ENCODE data around the gene CYP4F2.
"Not testable (repeated sequence)": the region's sequence is repeated elsewhere in the genome, so short reads cannot be mapped to it uniquely, and the experiment has no call there.

CYP4F2 gene

GRCh38 chr19:15900032-15900431 is 2.2 kb upstream of the CYP4F2 start:
- not testable (repeated sequence) for DNase-seq

DNA sequence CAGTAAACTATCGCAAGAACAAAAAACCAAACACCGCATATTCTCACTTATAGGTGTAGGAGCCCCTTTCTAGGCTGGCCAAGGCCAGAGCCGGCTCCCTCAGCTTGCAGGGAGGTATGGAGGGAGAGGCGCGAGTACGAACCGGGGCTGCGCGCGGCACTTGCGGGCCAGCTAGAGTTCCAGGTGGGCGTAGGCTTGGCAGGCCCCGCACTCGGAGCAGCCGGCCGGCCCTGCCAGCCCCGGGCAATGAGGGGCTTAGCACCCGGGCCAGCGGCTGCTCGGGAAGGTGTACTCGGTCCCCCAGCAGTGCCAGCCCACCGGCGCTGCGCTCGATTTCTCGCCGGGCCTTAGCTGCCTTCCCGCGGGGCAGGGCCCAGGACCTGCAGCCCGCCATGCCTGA is 1.7 kb upstream of the CYP4F2 start:
- not testable (repeated sequence) for DNase-seq

DNA sequence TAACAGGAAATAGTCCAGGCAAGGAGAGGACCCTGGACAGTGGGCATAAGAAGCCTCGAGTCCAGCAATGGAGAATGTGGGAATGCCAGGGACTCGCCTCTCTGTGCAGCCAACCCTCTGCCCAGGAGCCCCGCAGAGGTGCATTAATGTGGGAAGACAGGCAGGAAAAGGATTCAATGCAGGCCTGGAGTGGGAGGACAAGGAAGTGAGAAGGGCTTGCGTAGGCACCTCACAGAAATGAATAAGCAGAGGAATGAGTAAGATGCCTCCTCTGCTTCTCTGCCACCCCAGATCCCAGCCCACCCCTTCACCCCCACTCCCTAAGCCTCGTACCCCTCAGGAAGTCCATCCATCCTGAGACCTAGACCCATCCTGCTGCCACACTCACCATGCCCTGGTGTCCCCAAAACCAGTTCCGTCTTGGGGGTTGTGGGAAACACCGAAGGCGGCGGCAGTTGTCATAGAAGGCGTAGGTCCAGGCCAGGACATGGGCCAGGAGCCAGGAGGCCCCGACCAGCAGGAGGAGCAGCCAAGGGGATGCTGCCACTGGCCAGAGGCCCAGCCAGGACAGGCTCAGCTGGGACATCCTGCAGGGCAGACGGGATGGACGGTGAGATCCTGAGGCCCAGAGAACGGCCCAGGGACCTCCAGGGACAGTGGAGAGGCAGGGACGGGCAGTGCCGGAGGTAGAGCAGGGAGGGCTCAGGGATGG is 692 bp downstream of the CYP4F2 start:
- DNase-seq: no peak

GRCh38 chr19:15895876-15896430 is 1.9 kb downstream of the CYP4F2 start:
- no peak for DNase-seq

GRCh38 chr19:15894359-15894758 is 3.5 kb downstream of the CYP4F2 start:
- DNase-seq: no peak

DNA sequence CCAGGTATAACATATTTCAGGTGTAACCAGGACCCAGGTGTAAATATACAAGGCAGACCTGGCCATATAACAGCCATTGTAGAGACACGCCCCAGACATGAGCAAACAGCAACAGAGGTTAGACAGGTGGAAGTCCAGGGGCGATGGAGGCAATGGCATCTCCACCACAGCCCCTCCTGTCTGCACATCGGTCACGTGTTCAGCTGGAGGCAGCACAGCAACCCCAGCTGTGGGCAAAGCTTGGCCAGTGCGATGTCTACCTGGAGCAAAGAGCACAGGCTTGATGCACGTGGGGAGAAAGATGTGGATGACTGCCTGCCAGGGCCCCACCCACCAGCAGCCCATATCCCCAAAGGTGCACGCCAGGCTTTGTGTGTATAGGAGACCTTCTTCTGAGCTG is 4.4 kb downstream of the CYP4F2 start:
- no peak for DNase-seq

- DNase-seq: no peak
Observed at GRCh38 chr19:15892012-15892411, 5.9 kb downstream of the CYP4F2 start.

GRCh38 chr19:15891434-15891833 is 6.4 kb downstream of the CYP4F2 start:
- DNase-seq: no peak

DNA sequence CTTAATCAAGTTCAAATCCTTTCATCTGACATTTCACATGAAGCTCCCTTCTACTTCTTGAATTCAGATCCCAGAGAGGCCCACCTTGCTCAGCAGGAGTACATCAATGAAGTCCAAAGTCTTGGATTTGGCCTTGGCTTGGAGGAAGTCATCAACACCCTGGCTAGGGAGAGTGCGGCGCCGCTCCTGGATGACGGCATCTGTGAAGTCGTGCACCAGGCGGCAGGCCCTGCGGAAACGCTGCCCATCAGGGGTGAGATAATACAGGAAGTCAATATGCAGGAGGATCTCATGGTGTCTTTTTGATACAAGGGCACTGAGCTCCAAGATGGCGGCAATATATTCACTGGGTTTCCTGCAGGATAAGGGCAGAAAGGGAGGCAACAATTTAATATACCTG is 8.5 kb downstream of the CYP4F2 start:
- DNase-seq: not testable (repeated sequence)

- DNase-seq: no peak
Observed at GRCh38 chr19:15885919-15886318, 12.0 kb downstream of the CYP4F2 start.

DNA sequence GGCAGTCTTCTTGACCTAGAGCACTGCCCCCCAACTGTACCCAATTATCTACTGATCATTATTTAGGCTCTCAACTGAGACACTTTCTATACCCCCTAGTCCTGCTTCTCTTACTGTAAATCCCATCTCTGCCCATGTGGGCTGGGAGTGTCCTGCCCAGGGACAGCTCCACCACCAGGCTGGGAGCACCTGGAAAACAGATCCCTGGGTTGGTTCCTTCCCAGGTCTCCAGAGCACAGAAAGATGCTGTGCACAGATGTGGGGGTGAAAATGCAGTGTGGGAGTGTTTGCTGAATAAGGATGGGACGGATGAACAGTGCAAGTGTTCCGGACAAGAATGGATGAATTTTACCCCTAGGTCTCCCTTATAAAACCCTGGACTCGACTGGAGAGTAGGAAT is 12.7 kb downstream of the CYP4F2 start:
- DNase-seq: no peak

DNA sequence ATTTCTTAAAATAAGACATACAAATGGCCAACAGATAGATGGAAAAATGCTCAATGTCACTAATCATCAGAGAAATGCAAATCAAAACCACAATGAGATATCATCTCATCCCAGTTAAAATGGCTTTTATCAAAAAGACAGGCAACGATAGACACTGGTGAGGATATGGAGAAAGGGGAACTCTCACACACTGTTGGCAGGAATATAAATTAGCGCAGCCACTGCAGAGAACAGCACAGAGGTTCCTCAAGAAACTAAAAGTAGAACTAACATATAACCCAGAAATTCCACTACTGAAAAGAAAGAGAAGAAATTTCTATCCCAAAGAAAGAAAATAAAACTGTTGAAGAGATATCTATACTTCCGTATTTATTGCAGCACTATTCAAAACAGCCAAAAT is 14.5 kb downstream of the CYP4F2 start:
- not testable (repeated sequence) for DNase-seq

GRCh38 chr19:15874821-15875474 is 22.9 kb downstream of the CYP4F2 start:
- DNase-seq: no peak

- not testable (repeated sequence) for DNase-seq
Observed at GRCh38 chr19:15873771-15874170, 24.1 kb downstream of the CYP4F2 start.

DNA sequence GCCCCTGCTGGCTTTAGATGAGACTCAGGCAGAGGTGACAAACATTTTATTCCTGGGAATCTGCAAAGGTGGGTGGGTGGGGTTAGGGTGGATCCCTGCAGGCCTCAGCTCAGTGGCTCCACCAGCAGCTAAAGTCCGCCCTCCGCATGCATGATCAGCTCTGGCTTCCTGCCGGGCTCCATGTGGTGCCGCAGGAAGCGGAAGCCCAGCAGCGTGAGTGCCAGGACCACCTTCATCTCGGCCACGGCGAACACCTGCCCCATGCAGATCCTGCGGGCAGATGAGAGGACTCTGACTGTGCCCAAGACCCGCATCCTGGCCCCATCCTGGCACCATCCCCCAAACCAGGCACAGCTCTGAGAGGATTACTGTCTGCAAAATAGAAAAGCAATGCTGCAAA is 26.3 kb downstream of the CYP4F2 start:
- peak in 1 of 2 experiments; percentile 6 for DNase-seq

DNA sequence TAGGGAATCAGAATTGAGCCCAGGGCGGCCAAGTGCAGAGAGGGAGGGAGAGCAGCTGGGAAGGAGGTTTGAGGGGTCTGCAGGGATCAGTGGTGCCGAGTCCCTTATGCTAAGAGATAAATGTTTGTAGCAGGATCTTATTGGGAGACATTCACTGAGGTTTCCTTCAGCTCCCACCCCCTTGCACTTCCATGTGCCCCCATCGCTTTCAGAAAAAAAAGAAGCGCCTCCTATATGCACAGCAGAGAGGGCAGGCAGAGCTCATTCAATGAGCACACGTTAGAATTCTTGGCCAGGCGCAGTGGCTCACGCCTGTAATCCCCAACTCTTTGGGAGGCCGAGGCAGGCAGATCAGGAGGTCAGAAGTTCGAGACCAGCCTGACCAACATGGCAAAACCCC is 28.0 kb downstream of the CYP4F2 start:
- DNase-seq: no peak

- peak; percentile 18 to 36 for DNase-seq
Observed at GRCh38 chr19:15869109-15869555, 28.7 kb downstream of the CYP4F2 start.

DNA sequence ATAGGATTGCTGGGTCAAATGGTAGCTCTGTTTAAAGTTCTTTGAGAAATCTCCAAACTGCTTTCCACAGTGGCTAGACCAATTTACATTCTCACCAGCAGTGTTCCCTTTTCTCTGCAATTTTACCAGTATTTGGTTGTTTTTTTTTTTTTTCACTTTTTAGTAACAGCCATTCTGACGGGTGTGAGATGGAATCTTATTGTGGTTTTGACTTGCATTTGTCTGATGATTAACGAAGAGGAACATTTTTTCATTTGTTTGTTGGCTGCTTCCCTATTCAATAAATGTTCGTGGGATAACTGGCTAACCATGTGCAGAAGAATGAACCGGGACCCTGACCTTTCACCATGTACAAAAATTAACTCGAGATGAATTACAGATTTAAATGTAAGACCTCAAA is 31.2 kb downstream of the CYP4F2 start:
- no peak for DNase-seq

DNA sequence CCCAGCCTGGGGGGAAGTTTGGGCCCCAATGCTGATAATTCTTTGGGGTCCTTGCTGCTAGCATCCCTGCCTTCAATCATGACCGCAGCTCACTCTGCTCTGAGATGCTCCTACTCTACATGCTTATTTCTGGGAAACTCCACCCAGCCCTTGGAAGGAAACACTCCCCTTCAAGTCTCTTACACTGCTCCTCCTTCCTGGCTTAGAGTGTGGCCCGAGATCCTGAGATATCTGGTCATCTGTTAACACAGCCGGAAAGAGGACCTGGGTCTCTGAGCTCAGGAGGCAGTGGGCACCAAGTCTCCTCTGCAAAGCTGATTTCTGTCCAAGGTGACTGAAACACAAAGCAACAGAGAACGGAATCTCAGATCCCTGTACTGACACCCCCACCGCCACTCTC is 33.0 kb downstream of the CYP4F2 start:
- DNase-seq: no peak

DNA sequence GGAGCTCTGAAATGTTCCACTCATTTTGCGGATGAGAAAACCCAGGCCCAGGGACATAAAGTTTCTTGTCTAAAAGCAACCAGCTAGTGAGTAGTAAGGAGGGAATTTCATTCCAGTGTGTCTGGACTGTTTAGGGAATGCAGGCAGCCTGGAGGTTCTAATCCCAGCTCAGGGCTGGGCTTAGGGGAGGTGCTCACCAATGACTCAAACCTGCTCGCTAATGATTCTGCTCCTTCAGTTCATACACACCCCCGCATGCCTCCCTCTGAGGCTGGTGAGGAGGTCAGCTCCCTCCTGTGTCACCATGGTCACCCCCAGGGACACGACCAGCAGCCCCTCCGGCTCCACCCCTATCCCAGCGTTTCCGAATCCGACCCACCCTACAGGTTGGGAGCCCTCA is 34.6 kb downstream of the CYP4F2 start:
- DNase-seq: no peak

- no peak for DNase-seq
Observed at GRCh38 chr19:15862444-15862843, 35.4 kb downstream of the CYP4F2 start.

- no peak for DNase-seq
Observed at GRCh38 chr19:15860522-15860921, 37.4 kb downstream of the CYP4F2 start.

DNA sequence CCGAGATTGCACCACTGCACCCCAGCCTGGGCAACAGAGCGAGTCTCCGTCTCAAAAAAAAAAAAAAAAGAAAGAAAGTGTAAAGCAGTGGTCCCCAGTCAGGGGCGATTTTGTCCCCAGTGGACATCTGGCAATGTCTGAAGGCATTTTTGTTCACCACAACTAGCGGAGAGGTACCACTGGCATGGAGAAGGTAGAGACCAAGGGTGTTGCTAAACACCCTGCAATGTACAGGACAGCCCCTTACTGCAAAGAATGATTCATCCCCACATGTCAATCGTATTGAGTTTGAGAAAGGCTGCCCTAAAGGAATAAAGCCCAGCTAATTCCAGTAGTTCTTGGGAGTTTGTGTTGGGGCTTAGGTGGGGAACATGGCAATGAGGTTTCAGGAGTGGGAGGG is 38.7 kb downstream of the CYP4F2 start:
- DNase-seq: no peak

DNA sequence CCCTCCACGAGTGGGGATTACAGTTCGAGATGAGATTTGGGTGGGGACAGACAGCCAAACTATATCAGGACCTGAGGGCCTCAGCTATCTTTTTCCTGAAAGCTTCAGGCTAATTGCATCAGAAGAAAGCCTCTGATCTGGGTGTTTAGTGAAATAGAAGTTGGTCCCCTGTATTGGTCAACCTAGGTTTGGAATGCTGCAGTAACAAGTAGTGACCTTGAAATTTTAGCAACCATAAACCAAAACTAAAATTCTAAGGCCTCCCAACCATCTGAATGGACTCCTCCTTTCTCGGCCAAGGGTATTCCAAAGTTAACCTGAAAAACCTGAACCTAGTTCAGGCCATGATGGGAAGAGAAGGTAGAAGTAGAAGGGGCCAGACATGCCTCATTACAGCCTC is 47.5 kb downstream of the CYP4F2 start:
- DNase-seq: no peak
